OCI-LY1 (cell line): ENCODE measurements around the gene CPT1C.

Experiments
- EZH2 ChIP-seq: fragments of 200-600 bp; sonication (generic), shearing (Covaris generic); IDR thresholded peaks from 2 replicates; pipeline ENCODE4 v1.8.0; 2017; ENCODE audit warnings: borderline replicate concordance, mixed run types, mild to moderate bottlenecking, antibody characterized with exemption, low read length, moderate library complexity, mixed read lengths
- TF ChIP-seq, protein P1 (sequence below): fragments of 200-600 bp; sonication (generic), shearing (Covaris generic); IDR thresholded peaks from 2 replicates; pipeline ENCODE4 v1.5.1; 2017; ENCODE audit warnings: mild to moderate bottlenecking, antibody characterized with exemption, low read length, moderate library complexity, mixed read lengths

DNA sequence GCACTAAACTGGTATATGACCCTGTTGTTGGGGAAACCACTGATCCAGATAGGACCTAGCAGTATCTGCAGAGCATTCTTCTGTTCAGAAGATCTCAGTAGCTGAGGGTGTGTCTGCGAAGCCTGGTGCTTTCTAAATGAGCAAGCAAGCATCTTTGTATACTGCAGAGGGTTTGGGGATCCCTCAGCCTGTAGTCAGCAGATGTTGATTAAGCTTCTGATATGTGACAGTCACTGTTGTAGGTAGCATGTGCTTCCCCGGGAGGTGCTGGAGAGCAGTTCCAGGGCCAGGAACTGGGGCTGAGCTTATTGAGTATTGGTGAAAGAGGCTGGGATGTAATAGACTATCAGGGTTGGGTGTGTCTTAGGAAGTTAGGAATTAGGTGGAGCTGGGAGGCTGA is 47.5 kb upstream of the CPT1C start:
- TF ChIP-seq, protein P1, sequence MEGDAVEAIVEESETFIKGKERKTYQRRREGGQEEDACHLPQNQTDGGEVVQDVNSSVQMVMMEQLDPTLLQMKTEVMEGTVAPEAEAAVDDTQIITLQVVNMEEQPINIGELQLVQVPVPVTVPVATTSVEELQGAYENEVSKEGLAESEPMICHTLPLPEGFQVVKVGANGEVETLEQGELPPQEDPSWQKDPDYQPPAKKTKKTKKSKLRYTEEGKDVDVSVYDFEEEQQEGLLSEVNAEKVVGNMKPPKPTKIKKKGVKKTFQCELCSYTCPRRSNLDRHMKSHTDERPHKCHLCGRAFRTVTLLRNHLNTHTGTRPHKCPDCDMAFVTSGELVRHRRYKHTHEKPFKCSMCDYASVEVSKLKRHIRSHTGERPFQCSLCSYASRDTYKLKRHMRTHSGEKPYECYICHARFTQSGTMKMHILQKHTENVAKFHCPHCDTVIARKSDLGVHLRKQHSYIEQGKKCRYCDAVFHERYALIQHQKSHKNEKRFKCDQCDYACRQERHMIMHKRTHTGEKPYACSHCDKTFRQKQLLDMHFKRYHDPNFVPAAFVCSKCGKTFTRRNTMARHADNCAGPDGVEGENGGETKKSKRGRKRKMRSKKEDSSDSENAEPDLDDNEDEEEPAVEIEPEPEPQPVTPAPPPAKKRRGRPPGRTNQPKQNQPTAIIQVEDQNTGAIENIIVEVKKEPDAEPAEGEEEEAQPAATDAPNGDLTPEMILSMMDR = no peak
- TF ChIP-seq EZH2 = no peak
